WTC11 (cell line): ENCODE data around the gene TRRAP.

ENCODE experiments used
- ZNF263 ChIP-seq: sonication (generic); formaldehyde crosslinking; IDR thresholded peaks from 2 replicates; pipeline ENCODE4 v1.8.1; 2022; ENCODE audit warnings: low read depth, mild to moderate bottlenecking, moderate library complexity, missing genetic modification reagents
- TF ChIP-seq, protein P1 (sequence below): sonication (generic); formaldehyde crosslinking; IDR thresholded peaks from 2 replicates; pipeline ENCODE4 v1.8.1; 2023; ENCODE audit warnings: mild to moderate bottlenecking, missing genetic modification reagents, moderate library complexity

DNA sequence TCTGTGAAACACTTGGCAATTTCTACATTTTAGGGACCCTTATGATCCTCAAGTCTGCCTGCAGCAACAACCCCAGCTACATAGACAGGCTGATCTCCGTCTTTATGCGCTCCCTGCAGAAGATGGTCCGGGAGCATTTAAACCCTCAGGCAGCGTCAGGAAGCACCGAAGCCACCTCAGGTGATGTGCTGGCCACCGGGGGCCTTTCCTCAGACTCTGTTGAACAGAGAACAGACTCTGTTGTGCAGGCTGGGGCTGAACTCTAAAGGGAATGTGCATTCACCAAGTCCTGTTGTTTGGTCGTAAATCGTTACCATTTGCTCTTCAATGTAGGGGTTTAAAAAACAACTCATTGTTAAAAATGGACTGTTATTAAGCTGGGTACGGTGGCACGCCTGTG, 86.3 kb downstream of the TRRAP start:
- TF ChIP-seq, protein P1, sequence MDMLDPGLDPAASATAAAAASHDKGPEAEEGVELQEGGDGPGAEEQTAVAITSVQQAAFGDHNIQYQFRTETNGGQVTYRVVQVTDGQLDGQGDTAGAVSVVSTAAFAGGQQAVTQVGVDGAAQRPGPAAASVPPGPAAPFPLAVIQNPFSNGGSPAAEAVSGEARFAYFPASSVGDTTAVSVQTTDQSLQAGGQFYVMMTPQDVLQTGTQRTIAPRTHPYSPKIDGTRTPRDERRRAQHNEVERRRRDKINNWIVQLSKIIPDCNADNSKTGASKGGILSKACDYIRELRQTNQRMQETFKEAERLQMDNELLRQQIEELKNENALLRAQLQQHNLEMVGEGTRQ (CRISPR knock-in tag): no peak
- TF ChIP-seq ZNF263 (CRISPR knock-in tag): no peak
